AG04450 (cell line): ENCODE measurements around the gene BIVM. TPM values are rescaled to one million over a fixed set of nuclear protein-coding genes. Genes with fewer than 3 reads are reported as not detected.

Experiments
- CTCF ChIA-PET: fragments of 300-600, 350-600 bp; formaldehyde crosslinking; extraction: SDS; loops from one replicate; lab custom pipeline; 2022; ENCODE audit warnings: antibody characterized with exemption, inconsistent platforms; lab: Charles Lee
- POLR2A ChIA-PET: fragments of 350-600 bp; formaldehyde crosslinking; extraction: SDS; loops from one replicate; lab custom pipeline; 2021; ENCODE audit warnings: antibody characterized with exemption, inconsistent platforms; lab: Yijun Ruan, JAX
- DNase-seq: peaks from one replicate; pipeline ENCODE4 v3.0.0-alpha.2; 2011; ENCODE audit warnings: low read depth, low spot score
- H3K27ac ChIP-seq: one replicate; pipeline ENCODE4 v1.5.1; 2012; ENCODE audit warnings: low read depth, low read length, control low read depth
- H3K27me3 ChIP-seq: one replicate; pipeline ENCODE4 v1.6.0; 2012; ENCODE audit warnings: low read length; ENCODE audit not compliant: control insufficient read depth, insufficient read depth
- H3K4me3 ChIP-seq: 2 replicates; pipeline ENCODE4 v1.5.1; 2011; ENCODE audit warnings: mild to moderate bottlenecking, low read depth, low read length, control low read depth
- H3K9me3 ChIP-seq: 2 replicates; pipeline ENCODE4 v1.5.1; 2012; ENCODE audit warnings: low read length; ENCODE audit not compliant: control insufficient read depth, insufficient read depth
- polyA plus RNA-seq: library from polyadenylated mRNA; depleted of rRNA; stranded (reverse); fragments of >200 nt; gene quantifications from 2 replicates; pipeline ENCODE4 v1.2.3, GENCODE V29; 2011
- TF ChIP-seq, protein P1 (sequence below): IDR thresholded peaks from 2 replicates; pipeline ENCODE4 v1.5.1; 2011; ENCODE audit warnings: low read depth, low read length, control low read depth, inconsistent platforms

BIVM gene
- polyA plus RNA-seq, 1 experiment = 26.7 TPM

DNA sequence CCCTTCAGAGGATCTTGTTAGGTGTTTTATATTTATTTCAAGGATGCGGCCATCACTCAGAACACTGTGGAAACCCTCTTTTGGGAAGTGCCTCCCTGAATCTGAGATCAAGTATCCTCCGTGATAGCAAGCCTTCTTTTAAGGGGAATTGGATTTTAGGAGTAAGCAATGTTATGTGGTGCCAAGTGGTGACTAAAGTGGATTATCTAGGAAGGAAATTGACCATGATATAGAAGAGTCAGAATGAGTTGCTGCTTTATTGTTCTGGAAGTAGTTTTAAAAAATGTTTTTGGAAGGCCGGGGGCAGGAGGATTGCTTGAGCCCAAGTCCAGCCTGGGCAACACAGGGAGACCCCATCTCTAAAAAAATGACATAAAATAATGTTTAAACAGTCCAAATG is 53.6 kb downstream of the BIVM start:
- Histone ChIP-seq H3K27ac (no peak overlapping the region), H3K4me3 (no peak overlapping the region), H3K27me3 (no peaks in the 10 kb centered on the region), H3K9me3 (no peaks in the 10 kb centered on the region)
- CTCF ChIA-PET = no interaction called here
- DNase-seq = no peak
- TF ChIP-seq, protein P1, sequence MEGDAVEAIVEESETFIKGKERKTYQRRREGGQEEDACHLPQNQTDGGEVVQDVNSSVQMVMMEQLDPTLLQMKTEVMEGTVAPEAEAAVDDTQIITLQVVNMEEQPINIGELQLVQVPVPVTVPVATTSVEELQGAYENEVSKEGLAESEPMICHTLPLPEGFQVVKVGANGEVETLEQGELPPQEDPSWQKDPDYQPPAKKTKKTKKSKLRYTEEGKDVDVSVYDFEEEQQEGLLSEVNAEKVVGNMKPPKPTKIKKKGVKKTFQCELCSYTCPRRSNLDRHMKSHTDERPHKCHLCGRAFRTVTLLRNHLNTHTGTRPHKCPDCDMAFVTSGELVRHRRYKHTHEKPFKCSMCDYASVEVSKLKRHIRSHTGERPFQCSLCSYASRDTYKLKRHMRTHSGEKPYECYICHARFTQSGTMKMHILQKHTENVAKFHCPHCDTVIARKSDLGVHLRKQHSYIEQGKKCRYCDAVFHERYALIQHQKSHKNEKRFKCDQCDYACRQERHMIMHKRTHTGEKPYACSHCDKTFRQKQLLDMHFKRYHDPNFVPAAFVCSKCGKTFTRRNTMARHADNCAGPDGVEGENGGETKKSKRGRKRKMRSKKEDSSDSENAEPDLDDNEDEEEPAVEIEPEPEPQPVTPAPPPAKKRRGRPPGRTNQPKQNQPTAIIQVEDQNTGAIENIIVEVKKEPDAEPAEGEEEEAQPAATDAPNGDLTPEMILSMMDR = no peak
- POLR2A ChIA-PET = no interaction called here

DNA sequence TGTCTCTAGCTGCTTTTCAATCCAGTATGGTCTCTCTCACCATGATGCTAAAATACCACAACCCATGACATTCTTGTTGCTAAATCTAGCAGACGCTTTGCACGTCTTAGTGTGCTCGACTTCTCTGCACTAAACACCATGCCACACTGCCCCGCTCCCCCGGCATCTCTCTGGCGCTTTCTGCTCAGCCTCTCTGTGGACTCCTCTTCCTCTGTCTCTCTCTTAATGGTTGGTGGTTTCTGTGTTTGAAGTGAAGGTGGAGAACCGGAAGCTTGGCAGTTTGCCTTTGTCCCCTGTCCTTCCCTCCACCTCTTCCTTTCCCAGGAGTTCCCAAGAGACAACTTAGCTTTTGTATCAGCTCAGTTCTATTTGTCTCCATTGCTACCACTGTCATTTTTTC is 55.8 kb downstream of the BIVM start:
- Histone ChIP-seq H3K9me3 (no peaks in the 10 kb centered on the region), H3K27me3 (no peaks in the 10 kb centered on the region), H3K27ac (no peak overlapping the region), H3K4me3 (no peak overlapping the region)
- CTCF ChIA-PET = interaction anchor here (0.6 to 2.7 kb wide), 2 partner anchors 16 to 222 kb away, joined by 3 to 8 read pairs; no protein-coding TSS in a partner anchor
- no peak for DNase-seq
- TF ChIP-seq, protein P1 = no peak
- POLR2A ChIA-PET = no interaction called here

DNA sequence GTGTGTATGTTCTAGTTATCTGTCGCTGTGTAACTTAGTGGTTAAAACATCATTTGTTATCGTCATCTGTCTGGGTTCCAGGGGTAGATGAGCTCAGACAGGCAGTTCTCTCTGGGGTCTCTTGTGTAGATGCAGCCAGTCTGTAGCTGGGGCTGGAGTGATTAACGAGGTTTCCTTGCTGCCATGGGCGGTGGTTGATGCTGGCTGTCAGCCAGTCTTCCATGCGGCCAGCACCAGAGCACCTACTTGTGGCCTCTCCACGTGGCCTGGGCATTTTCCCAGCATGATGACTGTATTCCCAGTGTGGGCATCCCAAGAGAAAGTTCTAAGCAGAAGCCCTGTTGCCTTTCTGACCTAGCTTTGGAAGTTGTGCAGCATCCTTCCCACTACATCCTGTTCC is 57.6 kb downstream of the BIVM start:
- H3K27ac ChIP-seq = no peak overlapping the region
- no peak for DNase-seq
- no peak overlapping the region for H3K4me3 ChIP-seq
- ChIA-PET CTCF (interaction anchor here (2.0 kb wide), 1 partner anchor 14 kb away, joined by 22 read pairs; no protein-coding TSS in a partner anchor), POLR2A (no interaction called here)
- TF ChIP-seq, protein P1 = no peak
- H3K9me3 ChIP-seq = no peaks in the 10 kb centered on the region
- no peaks in the 10 kb centered on the region for H3K27me3 ChIP-seq

DNA sequence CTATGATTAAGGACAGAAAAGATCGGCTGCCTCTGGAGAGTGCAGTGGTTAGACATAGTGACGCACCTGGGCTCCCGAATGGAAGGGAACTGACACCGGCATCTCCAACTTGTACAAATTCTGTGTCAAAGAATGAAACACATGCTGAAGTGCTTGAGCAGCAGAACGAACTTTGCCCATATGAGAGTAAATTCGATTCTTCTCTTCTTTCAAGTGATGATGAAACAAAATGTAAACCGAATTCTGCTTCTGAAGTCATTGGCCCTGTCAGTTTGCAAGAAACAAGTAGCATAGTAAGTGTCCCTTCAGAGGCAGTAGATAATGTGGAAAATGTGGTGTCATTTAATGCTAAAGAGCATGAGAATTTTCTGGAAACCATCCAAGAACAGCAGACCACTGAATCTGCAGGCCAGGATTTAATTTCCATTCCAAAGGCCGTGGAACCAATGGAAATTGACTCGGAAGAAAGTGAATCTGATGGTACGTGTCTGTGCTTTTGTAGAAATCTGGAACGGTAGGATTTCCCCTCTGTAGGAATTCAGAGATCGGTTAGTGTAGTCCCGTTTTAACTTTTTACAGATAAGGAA is 63.8 kb downstream of the BIVM start:
- ChIA-PET POLR2A (no interaction called here), CTCF (interaction anchor here (0.6 to 1.9 kb wide), 3 partner anchors 8 to 15 kb away, joined by 3 to 11 read pairs (median 4); no protein-coding TSS in a partner anchor)
- no peak overlapping the region for H3K4me3 ChIP-seq
- no peak for DNase-seq
- no peaks in the 10 kb centered on the region for H3K9me3 ChIP-seq
- TF ChIP-seq, protein P1 = no peak
- H3K27ac ChIP-seq = no peak overlapping the region
- no peaks in the 10 kb centered on the region for H3K27me3 ChIP-seq

DNA sequence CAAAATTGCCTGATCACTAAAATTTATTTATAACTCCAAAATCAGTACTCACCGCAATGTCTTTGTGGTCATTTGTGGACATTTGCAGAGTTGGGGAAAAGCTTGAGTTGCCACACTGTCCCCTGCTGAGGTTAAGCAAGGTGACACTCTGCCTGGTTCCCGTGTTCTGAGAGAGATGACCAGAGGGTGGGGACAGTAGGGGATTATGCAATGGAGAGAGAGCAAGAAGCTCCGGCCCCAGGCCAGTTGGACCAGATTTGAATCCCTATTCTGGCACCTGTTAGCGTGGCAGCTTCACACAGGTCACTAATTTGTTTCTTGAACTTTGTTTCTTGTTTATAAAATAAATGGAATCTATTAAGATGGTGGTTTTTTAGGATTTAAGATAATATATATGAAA is 64.7 kb downstream of the BIVM start:
- Histone ChIP-seq H3K4me3 (no peak overlapping the region), H3K27ac (no peak overlapping the region)

More for the DNA sequence above, 64.7 kb downstream of the BIVM start:
- no peak for DNase-seq
- POLR2A ChIA-PET = no interaction called here
- CTCF ChIA-PET = interaction anchor here (1.1 kb wide), 1 partner anchor 17 kb away, joined by 4 read pairs; no protein-coding TSS in a partner anchor
- TF ChIP-seq, protein P1 = no peak
- Histone ChIP-seq H3K9me3 (no peaks in the 10 kb centered on the region), H3K27me3 (no peaks in the 10 kb centered on the region)
